IMR-90 (cell line): ENCODE results near the gene AGBL1. TPM values are rescaled to one million over a fixed set of nuclear protein-coding genes. Genes with fewer than 3 reads are reported as not detected.

Source experiments
- ATAC-seq: fragments of 200-7000 bp; cut with Tn5 transposase; 2 replicates; pipeline ENCODE4 v1.9.1; 2020; ENCODE audit warnings: low read depth, mild to moderate bottlenecking, moderate library complexity
- BruUV-seq: library from RNA; stranded (reverse); fragments of 400-500 nt; replicated peaks from 2 replicates; lab custom pipeline; 2021; lab: Mats Ljungman, UMichigan
- CTCF ChIA-PET: fragments of 300-600 bp; formaldehyde crosslinking; extraction: SDS; loops from one replicate; lab custom pipeline; 2021; ENCODE audit warnings: antibody characterized with exemption; lab: Yijun Ruan, JAX
- POLR2A ChIA-PET: fragments of 300-600 bp; sonication (Branson Sonifier 250); formaldehyde crosslinking; loops from one replicate; lab custom pipeline; 2022; ENCODE audit warnings: antibody characterized with exemption; ENCODE audit not compliant: unreplicated experiment; lab: Charles Lee
- DNase-seq: peaks from one replicate; pipeline ENCODE4 v3.0.0; 2013
- H2AFZ ChIP-seq: replicated peaks from 2 replicates; pipeline ENCODE3; 2013; ENCODE audit warnings: low read length, mild to moderate bottlenecking; ENCODE audit not compliant: poor library complexity
- H2AK5ac ChIP-seq: 2 replicates; pipeline ENCODE4 v1.6.1; 2013; ENCODE audit warnings: low read depth, low read length, inconsistent platforms
- H2AK9ac ChIP-seq: replicated peaks from 2 replicates; pipeline ENCODE3; 2013; ENCODE audit warnings: mild to moderate bottlenecking, low read depth, low read length, moderate library complexity; ENCODE audit not compliant: poor library complexity
- H2BK120ac ChIP-seq: 2 replicates; pipeline ENCODE4 v1.6.1; 2013; ENCODE audit warnings: low read depth, low read length, inconsistent platforms
- H2BK15ac ChIP-seq: 3 replicates; pipeline ENCODE4 v1.6.1; 2013; ENCODE audit warnings: low read depth, low read length, inconsistent platforms
- H2BK20ac ChIP-seq: 2 replicates; pipeline ENCODE4 v1.6.1; 2013; ENCODE audit warnings: low read depth, mild to moderate bottlenecking, inconsistent platforms, low read length, moderate library complexity
- H2BK5ac ChIP-seq: 2 replicates; pipeline ENCODE4 v1.6.1; 2013; ENCODE audit warnings: mild to moderate bottlenecking, low read depth, low read length, inconsistent platforms; ENCODE audit not compliant: poor library complexity, severe bottlenecking
- H3K14ac ChIP-seq: replicated peaks from 2 replicates; pipeline ENCODE4 v1.6.1; 2013; ENCODE audit warnings: low read depth, low read length, inconsistent platforms
- H3K18ac ChIP-seq: 2 replicates; pipeline ENCODE4 v1.6.1; 2013; ENCODE audit warnings: low read depth, low read length, control low read depth
- H3K23ac ChIP-seq: 2 replicates; pipeline ENCODE4 v1.6.1; 2013; ENCODE audit warnings: low read depth, low read length, inconsistent platforms
- H3K27ac ChIP-seq: 2 replicates; pipeline ENCODE4 v1.5.1; 2013; ENCODE audit warnings: mild to moderate bottlenecking, control low read depth, low read length; ENCODE audit not compliant: insufficient read depth
- H3K27me3 ChIP-seq: 2 replicates; pipeline ENCODE4 v1.6.1; 2013; ENCODE audit warnings: low read length; ENCODE audit not compliant: control insufficient read depth, insufficient read depth
- H3K36me3 ChIP-seq: 2 replicates; pipeline ENCODE4 v1.6.1; 2013; ENCODE audit warnings: low read length, mixed read lengths; ENCODE audit not compliant: control insufficient read depth, insufficient read depth
- H3K4ac ChIP-seq: 2 replicates; pipeline ENCODE4 v1.6.1; 2013; ENCODE audit warnings: low read depth, low read length, inconsistent platforms
- H3K4me1 ChIP-seq: 2 replicates; pipeline ENCODE4 v1.6.1; 2013; ENCODE audit warnings: low read length, mixed read lengths; ENCODE audit not compliant: control insufficient read depth, insufficient read depth
- H3K4me2 ChIP-seq: 2 replicates; pipeline ENCODE4 v1.6.1; 2013; ENCODE audit warnings: low read depth, mild to moderate bottlenecking, control low read depth, low read length, moderate library complexity
- H3K4me3 ChIP-seq: 2 replicates; pipeline ENCODE4 v1.5.1; 2013; ENCODE audit warnings: low read depth, mild to moderate bottlenecking, control low read depth, low read length, moderate library complexity; ENCODE audit not compliant: insufficient read depth
- H3K56ac ChIP-seq: 2 replicates; pipeline ENCODE4 v1.6.1; 2013; ENCODE audit warnings: low read length, inconsistent platforms; ENCODE audit not compliant: insufficient read depth; ENCODE audit errors: extremely low read depth
- H3K79me1 ChIP-seq, 2 experiments: 2 replicates each; pipeline ENCODE4 v1.6.1; 2013; ENCODE audit warnings: low read length in 2 of 2, inconsistent platforms in 1 of 2, low read depth in 1 of 2
- H3K9ac ChIP-seq: 2 replicates; pipeline ENCODE4 v1.6.1; 2013; ENCODE audit warnings: low read depth, low read length, control low read depth
- H3K9me1 ChIP-seq: 2 replicates; pipeline ENCODE4 v1.6.1; 2013; ENCODE audit warnings: low read length, inconsistent platforms; ENCODE audit not compliant: insufficient read depth
- H3K9me3 ChIP-seq: 2 replicates; pipeline ENCODE4 v1.6.1; 2013; ENCODE audit warnings: low read length; ENCODE audit not compliant: control insufficient read depth, insufficient read depth
- H4K20me1 ChIP-seq: 2 replicates; pipeline ENCODE4 v1.6.1; 2013; ENCODE audit warnings: low read length, inconsistent platforms; ENCODE audit not compliant: insufficient read depth
- H4K5ac ChIP-seq: 2 replicates; pipeline ENCODE4 v1.6.1; 2013; ENCODE audit warnings: mild to moderate bottlenecking, low read depth, low read length, control low read depth
- H4K8ac ChIP-seq, 2 experiments: 2 replicates each; pipeline ENCODE4 v1.6.1; 2013; ENCODE audit warnings: low read depth in 2 of 2, low read length in 2 of 2, control low read depth in 1 of 2, inconsistent platforms in 1 of 2
- H4K91ac ChIP-seq: 2 replicates; pipeline ENCODE4 v1.6.1; 2013; ENCODE audit warnings: low read depth, low read length, inconsistent platforms; ENCODE audit not compliant: insufficient read depth
- BHLHE40 ChIP-seq: fragments of 150-350 bp; IDR thresholded peaks from 2 replicates; pipeline ENCODE4 v1.6.1; 2016; ENCODE audit warnings: mild to moderate bottlenecking, low read depth, low read length
- CEBPB ChIP-seq: IDR thresholded peaks from 2 replicates; pipeline ENCODE4 v1.6.1; 2012; ENCODE audit warnings: low read depth, low read length, improper control_type of control experiment
- CHD1 ChIP-seq: IDR thresholded peaks from 2 replicates; pipeline ENCODE4 v1.6.1; 2012; ENCODE audit warnings: low read depth, low read length, improper control_type of control experiment
- FOS ChIP-seq: fragments of 150-350 bp; IDR thresholded peaks from 2 replicates; pipeline ENCODE4 v1.6.1; 2016; ENCODE audit warnings: low read depth, low read length
- MAZ ChIP-seq: IDR thresholded peaks from 2 replicates; pipeline ENCODE4 v1.6.1; 2012; ENCODE audit warnings: low read depth, mild to moderate bottlenecking, low read length, improper control_type of control experiment, moderate library complexity, borderline replicate concordance
- MXI1 ChIP-seq: IDR thresholded peaks from 2 replicates; pipeline ENCODE4 v1.6.1; 2012; ENCODE audit warnings: low read depth, mild to moderate bottlenecking, low read length, moderate library complexity, borderline replicate concordance
- NFE2L2 ChIP-seq: fragments of 150-350 bp; IDR thresholded peaks from 2 replicates; pipeline ENCODE4 v1.6.1; 2016; ENCODE audit warnings: low read depth, mild to moderate bottlenecking, low read length
- RAD21 ChIP-seq: IDR thresholded peaks from 2 replicates; pipeline ENCODE4 v1.6.1; 2012; ENCODE audit warnings: low read length, improper control_type of control experiment
- RFX5 ChIP-seq: IDR thresholded peaks from 2 replicates; pipeline ENCODE4 v1.8.0; 2012; ENCODE audit warnings: low read depth, mild to moderate bottlenecking, low read length, moderate library complexity
- USF2 ChIP-seq: fragments of 150-350 bp; IDR thresholded peaks from 2 replicates; pipeline ENCODE4 v1.6.1; 2017; ENCODE audit warnings: mild to moderate bottlenecking, antibody characterized with exemption, low read length, low read depth
- WGBS, 2 experiments: methylation state at CpG; one replicate each; pipeline versions ENCODE4 v1.1.5 to v1.1.7; 2013; ENCODE audit warnings: missing lambda C conversion rate in 2 of 2; ENCODE audit not compliant: insufficient read length in 1 of 2; ENCODE audit errors: extremely low coverage in 2 of 2; 5-methylcytosine and 5-hydroxymethylcytosine counted together
- dilution Hi-C: fragments of 300-500 bp; cut with HindIII; formaldehyde crosslinking; loops from one replicate; pipeline ENCODE4 v1.14.3; 2018; ENCODE audit warnings: low sequenced_read_pairs; ENCODE audit not compliant: unreplicated experiment
- in situ Hi-C: fragments of 300-500 bp; cut with MboI; formaldehyde crosslinking; loops from 3 replicates; pipeline ENCODE4 v1.14.3; 2019; ENCODE audit warnings: low sequenced_read_pairs, inconsistent platforms, mixed read lengths
- intact Hi-C: fragments of 100-400 bp; cut with micrococcal nuclease; formaldehyde crosslinking; loops from 2 replicates; pipeline ENCODE4 v1.10.0; 2022
- polyA plus RNA-seq, 3 experiments: library from polyadenylated mRNA; depleted of rRNA; stranded (reverse); fragments of >200 nt; gene quantifications; 2 replicates each; pipeline ENCODE4 v1.2.3, GENCODE V29; 2012; ENCODE audit warnings: low replicate concordance in 1 of 3
- total RNA-seq: library from RNA; depleted of rRNA; stranded (reverse); fragments of >200 nt; gene quantifications from 2 replicates; pipeline ENCODE4 v1.2.3, GENCODE V29; 2012
- TF ChIP-seq, protein P1 (sequence below): conservative IDR thresholded peaks from 2 replicates; pipeline ENCODE4 v1.5.1; 2012; ENCODE audit warnings: mild to moderate bottlenecking, low read depth, low read length, improper control_type of control experiment

AGBL1 gene
- total and polyA plus RNA-seq, 2 of the 4 experiments (the other 2 are of a cell fraction), result not detected

- no peak overlapping the region for H3K4me2 ChIP-seq
- no peak overlapping the region for H2AK9ac ChIP-seq
- no peak overlapping the region for H2AK5ac ChIP-seq
- H2BK20ac ChIP-seq, result no peak overlapping the region
- no peak overlapping the region for H4K5ac ChIP-seq
- no peak overlapping the region for H3K23ac ChIP-seq
- H3K18ac ChIP-seq, result no peak overlapping the region
- H4K8ac ChIP-seq, result no peak overlapping the region
- POLR2A ChIA-PET, result no interaction called here
- no peak overlapping the region for H2BK5ac ChIP-seq
- H3K27me3 ChIP-seq, result no peaks in the 10 kb centered on the region
- no peak overlapping the region for H3K14ac ChIP-seq
- DNase-seq (no peak), ATAC-seq (no peak)
- intact Hi-C loops, result no loop called here
- no peaks in the 10 kb centered on the region for H3K79me1 ChIP-seq
- no peaks in the 10 kb centered on the region for H4K20me1 ChIP-seq
- H3K9ac ChIP-seq, result no peak overlapping the region
- no peak overlapping the region for H3K4me3 ChIP-seq
- no peak overlapping the region for H4K91ac ChIP-seq
- H3K9me3 ChIP-seq, result peaks cover 26% of the 10 kb centered on the region
- H2BK15ac ChIP-seq, result no peak overlapping the region
- WGBS, 2 experiments, result no CpG with 5 or more reads among the region's 3 CpGs
- CTCF ChIA-PET, result no interaction called here
- no TSS peak for BruUV-seq
- no peak overlapping the region for H3K4ac ChIP-seq
- no peak overlapping the region for H3K56ac ChIP-seq
- no peaks in the 10 kb centered on the region for H3K9me1 ChIP-seq
- dilution Hi-C loops, result no loop called here
- in situ Hi-C loops, result no loop called here
- H2AFZ ChIP-seq, result no peak overlapping the region
- no peaks in the 10 kb centered on the region for H3K4me1 ChIP-seq
- no peak overlapping the region for H2BK120ac ChIP-seq
- H3K36me3 ChIP-seq, result no peaks in the 10 kb centered on the region
- no peak overlapping the region for H3K27ac ChIP-seq
- no peak for TF ChIP-seq RAD21
- TF ChIP-seq USF2, result no peak
- TF ChIP-seq MXI1, result no peak
- TF ChIP-seq CEBPB, result no peak
- no peak for TF ChIP-seq CHD1
- TF ChIP-seq, protein P1, sequence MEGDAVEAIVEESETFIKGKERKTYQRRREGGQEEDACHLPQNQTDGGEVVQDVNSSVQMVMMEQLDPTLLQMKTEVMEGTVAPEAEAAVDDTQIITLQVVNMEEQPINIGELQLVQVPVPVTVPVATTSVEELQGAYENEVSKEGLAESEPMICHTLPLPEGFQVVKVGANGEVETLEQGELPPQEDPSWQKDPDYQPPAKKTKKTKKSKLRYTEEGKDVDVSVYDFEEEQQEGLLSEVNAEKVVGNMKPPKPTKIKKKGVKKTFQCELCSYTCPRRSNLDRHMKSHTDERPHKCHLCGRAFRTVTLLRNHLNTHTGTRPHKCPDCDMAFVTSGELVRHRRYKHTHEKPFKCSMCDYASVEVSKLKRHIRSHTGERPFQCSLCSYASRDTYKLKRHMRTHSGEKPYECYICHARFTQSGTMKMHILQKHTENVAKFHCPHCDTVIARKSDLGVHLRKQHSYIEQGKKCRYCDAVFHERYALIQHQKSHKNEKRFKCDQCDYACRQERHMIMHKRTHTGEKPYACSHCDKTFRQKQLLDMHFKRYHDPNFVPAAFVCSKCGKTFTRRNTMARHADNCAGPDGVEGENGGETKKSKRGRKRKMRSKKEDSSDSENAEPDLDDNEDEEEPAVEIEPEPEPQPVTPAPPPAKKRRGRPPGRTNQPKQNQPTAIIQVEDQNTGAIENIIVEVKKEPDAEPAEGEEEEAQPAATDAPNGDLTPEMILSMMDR, result no peak
- no peak for TF ChIP-seq FOS
- TF ChIP-seq MAZ, result no peak
- no peak for TF ChIP-seq NFE2L2
- no peak for TF ChIP-seq RFX5
- no peak for TF ChIP-seq BHLHE40
Measured at GRCh38 chr15:86076468-86076867, 3.2 kb upstream of the AGBL1 start.
